GM12873 (cell line): Measurements from ENCODE around the gene PTPA.

Experiments used
- CTCF ChIP-seq: IDR thresholded peaks from 2 replicates; pipeline ENCODE4 v1.5.1; 2012; ENCODE audit warnings: low read depth, mild to moderate bottlenecking, moderate library complexity, low read length, control low read depth; ENCODE audit not compliant: insufficient read depth; ENCODE audit errors: missing control alignments

Gene PTPA

DNA sequence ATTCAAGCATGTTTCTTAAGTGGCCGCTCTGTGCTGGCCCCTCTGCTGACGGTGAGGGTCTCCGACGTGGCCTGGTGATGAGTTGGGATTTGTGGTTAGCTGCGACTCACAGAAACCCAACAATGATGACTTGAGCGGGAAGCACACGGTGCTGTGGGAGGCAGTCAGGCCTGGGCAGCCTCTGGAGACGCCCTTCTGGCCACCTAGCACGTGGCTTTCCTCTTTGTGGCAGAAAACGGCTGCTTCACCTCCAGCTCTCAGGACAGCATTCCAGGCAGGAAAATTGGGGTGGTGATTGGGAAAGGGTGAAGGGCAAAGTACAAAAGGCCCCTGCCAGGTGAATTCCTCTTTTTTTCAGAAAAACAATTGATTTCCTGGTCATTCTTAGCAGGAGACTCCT lies 84.4 kb downstream of the PTPA start:
- TF ChIP-seq CTCF = no peak

DNA sequence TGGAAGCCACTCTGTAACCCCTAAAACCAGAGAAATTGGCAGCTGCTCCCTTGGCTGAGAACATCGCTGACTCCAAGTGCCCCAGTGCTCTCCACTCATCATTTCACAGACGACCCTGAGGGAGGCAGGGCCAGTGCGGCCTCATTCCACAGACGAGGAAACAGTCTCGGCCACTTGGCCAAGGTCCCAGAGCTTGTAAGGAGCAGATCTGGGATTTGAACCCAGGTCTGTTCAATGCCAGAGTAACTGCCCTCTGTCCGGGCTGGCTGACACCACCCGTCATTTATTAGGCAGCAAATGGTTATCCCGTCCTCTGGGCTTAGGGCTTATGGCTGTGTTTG lies 86.7 kb downstream of the PTPA start:
- TF ChIP-seq CTCF = no peak
